ENCODE results near the gene TPST2. TPM values are rescaled to one million over a fixed set of nuclear protein-coding genes. Genes with fewer than 3 reads are reported as not detected.
A peak's percentile ranks its signal among the peaks of the same experiment; 100 is the strongest.

Gene TPST2
- polyA plus RNA-seq, 2 of the 4 experiments (the other 2 are of a cell fraction): 10.3 to 10.5 TPM

GRCh38 chr22:26502688-26503561 lies 87.0 kb downstream of the TPST2 start:
- Histone ChIP-seq H3K9me3 (no peaks in the 10 kb centered on the region), H3K4me1 (no peaks in the 10 kb centered on the region), H3K27ac (no peak overlapping the region), H3K4me2 (no peak overlapping the region), H3K4me3 (no peak overlapping the region)
- WGBS (ENCODE audit: missing lambda C conversion rate): 65% methylated on average over 3 of the region's 3 CpGs
- ATAC-seq (peak; percentile 82; a peak in 5 of 6 replicates), FAIRE-seq (no peak), DNase-seq (ENCODE audit: low read depth in 1 of 2, low spot score in 1 of 2) (peak in 1 of 2 experiments; percentile 37)
- TF ChIP-seq TP53 (CRISPR knock-in tag; IDR thresholded peaks at IDR 0.05): no peak
- no peak for TF ChIP-seq ESRRA (IDR thresholded peaks at IDR 0.05; ENCODE audit: borderline replicate concordance, low read length)
- TF ChIP-seq KDM1A (IDR thresholded peaks at IDR 0.05; ENCODE audit: low read depth): no peak
- TF ChIP-seq EHF (CRISPR knock-in tag; IDR thresholded peaks at IDR 0.05): no peak
- no peak for TF ChIP-seq ZNF302 (CRISPR knock-in tag; IDR thresholded peaks at IDR 0.05)
- no peak for TF ChIP-seq NR3C1 (IDR thresholded peaks at IDR 0.05)
- peak; percentile 46 to 51; a peak in 4 of 5 replicates for TF ChIP-seq RAD21 (conservative IDR thresholded peaks at IDR 0.05 in 1 of 2, IDR thresholded peaks at IDR 0.05 in 1 of 2)
- TF ChIP-seq HOXA7 (CRISPR knock-in tag; IDR thresholded peaks at IDR 0.05): no peak
- no peak for TF ChIP-seq MAZ (IDR thresholded peaks at IDR 0.05; ENCODE audit: borderline replicate concordance, low read depth, low read length)
- TF ChIP-seq FOXS1 (CRISPR knock-in tag; IDR thresholded peaks at IDR 0.05): no peak
- no peak for TF ChIP-seq HMGXB4 (CRISPR knock-in tag; IDR thresholded peaks at IDR 0.05; ENCODE audit: borderline replicate concordance)
- TF ChIP-seq GATA3 (IDR thresholded peaks at IDR 0.05; ENCODE audit: borderline replicate concordance): no peak
- peak; percentile 56 for TF ChIP-seq CTCF (IDR thresholded peaks at IDR 0.05)
- no peak for TF ChIP-seq BHLHE40 (IDR thresholded peaks at IDR 0.05; ENCODE audit: low read depth, low read length)
- TF ChIP-seq FOSL2 (IDR thresholded peaks at IDR 0.05): no peak
- no peak for TF ChIP-seq FOSL2 (CRISPR knock-in tag; IDR thresholded peaks at IDR 0.05)
- no peak for TF ChIP-seq EHMT2 (IDR thresholded peaks at IDR 0.05; ENCODE audit: low read depth)
- TF ChIP-seq ZSCAN20 (CRISPR knock-in tag; IDR thresholded peaks at IDR 0.05): no peak
- TF ChIP-seq HES2 (IDR thresholded peaks at IDR 0.05): no peak
- no peak for TF ChIP-seq EP300 (IDR thresholded peaks at IDR 0.05)
- no peak for TF ChIP-seq CHD4 (IDR thresholded peaks at IDR 0.05; ENCODE audit: borderline replicate concordance)
- no peak for TF ChIP-seq RCOR1 (IDR thresholded peaks at IDR 0.05; ENCODE audit: low read depth, low read length)
- no peak for TF ChIP-seq ZFP36 (IDR thresholded peaks at IDR 0.05; ENCODE audit: borderline replicate concordance, partially characterized antibody)
- peak; percentile 70 for TF ChIP-seq SMC3 (IDR thresholded peaks at IDR 0.05)
- TF ChIP-seq PBX3 (IDR thresholded peaks at IDR 0.05): no peak
- POLR2A ChIA-PET: interaction anchor here (1.0 kb wide), 1 partner anchor 9 kb away, joined by 3 read pairs; the partner anchor contains the start of gene TFIP11
- CTCF ChIA-PET: interaction anchor here (0.6 to 2.7 kb wide), 19 partner anchors 9 to 163 kb away, joined by 3 to 8 read pairs (median 4); partner anchors contain the start of gene TFIP11
